Endothelial cell of umbilical vein (primary cell): ENCODE data around the gene HES2. TPM values are rescaled to one million over a fixed set of nuclear protein-coding genes. Genes with fewer than 3 reads are reported as not detected.
"Not testable (repeated sequence)": the region's sequence is repeated elsewhere in the genome, so short reads cannot be mapped to it uniquely, and the experiment has no call there.

Experiments used
- BruUV-seq: library from RNA; stranded (reverse); fragments of 400-500 nt; replicated peaks from 2 replicates; lab custom pipeline; 2021; lab: Mats Ljungman, UMichigan
- CTCF ChIA-PET: fragments of 300-600, 350-600 bp; sonication (Branson Sonifier 250); formaldehyde crosslinking; loops from one replicate; lab custom pipeline; 2021; ENCODE audit warnings: antibody characterized with exemption, inconsistent platforms; lab: Charles Lee
- POLR2A ChIA-PET: fragments of 300-600, 350-600 bp; sonication (Branson Sonifier 250); formaldehyde crosslinking; loops from one replicate; lab custom pipeline; 2021; ENCODE audit warnings: antibody characterized with exemption, inconsistent platforms; lab: Charles Lee
- DNase-seq: peaks from one replicate; pipeline ENCODE4 v3.0.0-alpha.2; 2011; ENCODE audit warnings: low read depth, low spot score
- FAIRE-seq: peaks from 2 replicates; lab custom pipeline; 2011; peaks lifted over from hg19 to GRCh38; lab: Jason Lieb, UNC
- H2AFZ ChIP-seq: 2 replicates; pipeline ENCODE4 v1.6.0; 2012; ENCODE audit warnings: low read depth, low read length, control low read depth, inconsistent platforms
- H3K27ac ChIP-seq: 2 replicates; pipeline ENCODE4 v1.5.1; 2011; ENCODE audit warnings: low read depth, mild to moderate bottlenecking, control low read depth, low read length, moderate library complexity; ENCODE audit not compliant: insufficient read depth
- H3K27me3 ChIP-seq, 2 experiments: 2 replicates each; pipeline versions ENCODE4 v1.6.0 to v1.6.1; 2011; ENCODE audit warnings: low read length in 2 of 2, mixed read lengths in 1 of 2; ENCODE audit not compliant: control insufficient read depth in 2 of 2, insufficient read depth in 2 of 2
- H3K36me3 ChIP-seq, 2 experiments: 2 replicates in 1 of 2; 3 replicates in 1 of 2; pipeline ENCODE4 v1.5.1; 2011; ENCODE audit warnings: low read length in 2 of 2, mild to moderate bottlenecking in 1 of 2, moderate library complexity in 1 of 2; ENCODE audit not compliant: control insufficient read depth in 2 of 2, insufficient read depth in 2 of 2; ENCODE audit errors: extremely low read depth in 1 of 2
- H3K4me1 ChIP-seq: 3 replicates; pipeline ENCODE4 v1.5.1; 2011; ENCODE audit warnings: mild to moderate bottlenecking, low read length; ENCODE audit not compliant: control insufficient read depth, insufficient read depth; ENCODE audit errors: extremely low read depth
- H3K4me2 ChIP-seq: 2 replicates; pipeline ENCODE4 v1.6.1; 2011; ENCODE audit warnings: low read length, control low read depth, mixed read lengths; ENCODE audit not compliant: insufficient read depth
- H3K4me3 ChIP-seq, 3 experiments: fragments of 200-600 bp in 1 of 3; sonication (generic), shearing (Covaris generic) in 1 of 3; replicated peaks in 1 of 3; 2 replicates each; pipeline ENCODE4 v1.5.1; 2011 to 2016; ENCODE audit warnings: control low read depth in 3 of 3, low read length in 3 of 3, mild to moderate bottlenecking in 2 of 3, inconsistent platforms in 1 of 3, low read depth in 1 of 3, moderate library complexity in 1 of 3; ENCODE audit not compliant: insufficient read depth in 1 of 3
- H3K79me2 ChIP-seq: 2 replicates; pipeline ENCODE4 v1.6.0; 2012; ENCODE audit warnings: low read length, inconsistent platforms; ENCODE audit not compliant: control insufficient read depth, insufficient read depth
- H3K9ac ChIP-seq: replicated peaks from 2 replicates; pipeline ENCODE3; 2011; ENCODE audit warnings: low read length, control low read depth; ENCODE audit not compliant: insufficient read depth; ENCODE audit errors: extremely low read depth
- H3K9me1 ChIP-seq: replicated peaks from 3 replicates; pipeline ENCODE4 v1.6.0; 2011; ENCODE audit warnings: mild to moderate bottlenecking, low read length; ENCODE audit not compliant: control insufficient read depth, insufficient read depth; ENCODE audit errors: extremely low read depth
- H3K9me3 ChIP-seq: replicated peaks from 2 replicates; pipeline ENCODE4 v1.5.1; 2012; ENCODE audit warnings: low read length, inconsistent platforms; ENCODE audit not compliant: control insufficient read depth, insufficient read depth
- H4K20me1 ChIP-seq: replicated peaks from 2 replicates; pipeline ENCODE3; 2011; ENCODE audit warnings: mild to moderate bottlenecking, low read length; ENCODE audit not compliant: control insufficient read depth, insufficient read depth; ENCODE audit errors: extremely low read depth
- CTCF ChIP-seq, 2 donors: IDR thresholded peaks; 1 replicate in 1 of 2; 2 replicates in 1 of 2; pipeline ENCODE4 v1.5.1; 2011; ENCODE audit warnings: low read length in 2 of 2, mild to moderate bottlenecking in 2 of 2, moderate library complexity in 2 of 2, control low read depth in 1 of 2, inconsistent platforms in 1 of 2, low read depth in 1 of 2; ENCODE audit not compliant: insufficient read depth in 1 of 2; ENCODE audit errors: extremely low read depth in 1 of 2
- EZH2 ChIP-seq: IDR thresholded peaks from 2 replicates; pipeline ENCODE4 v1.6.1; 2012; ENCODE audit warnings: borderline replicate concordance, low read depth, mild to moderate bottlenecking, moderate library complexity, low read length, inconsistent platforms; ENCODE audit not compliant: severe bottlenecking
- FOS ChIP-seq: IDR thresholded peaks from 2 replicates; pipeline ENCODE4 v1.6.1; 2011; ENCODE audit warnings: mild to moderate bottlenecking, low read length, moderate library complexity, borderline replicate concordance; ENCODE audit not compliant: insufficient read depth
- GATA2 ChIP-seq: IDR thresholded peaks from 2 replicates; pipeline ENCODE4 v1.7.0; 2011; ENCODE audit warnings: low read depth, mild to moderate bottlenecking, moderate library complexity, mixed read lengths, low read length; ENCODE audit not compliant: insufficient read length, insufficient read depth
- JUN ChIP-seq: IDR thresholded peaks from 2 replicates; pipeline ENCODE4 v1.6.1; 2011; ENCODE audit warnings: borderline replicate concordance, low read depth; ENCODE audit not compliant: insufficient read length, insufficient read depth
- MAX ChIP-seq: IDR thresholded peaks from 2 replicates; pipeline ENCODE4 v1.6.1; 2011; ENCODE audit not compliant: insufficient read depth, insufficient read length
- MYC ChIP-seq: IDR thresholded peaks from one replicate; pipeline ENCODE4 v1.6.1; 2011; ENCODE audit warnings: mild to moderate bottlenecking, low read depth, low read length
- POLR2A ChIP-seq: IDR thresholded peaks from 2 replicates; pipeline ENCODE4 v1.6.1; 2012; ENCODE audit warnings: low read depth, mild to moderate bottlenecking, control low read depth, low read length
- POLR2AphosphoS5 ChIP-seq: IDR thresholded peaks from 2 replicates; pipeline ENCODE4 v1.6.1; 2012; ENCODE audit warnings: low read depth, mild to moderate bottlenecking, control low read depth, low read length, moderate library complexity; ENCODE audit not compliant: insufficient read depth
- dilution Hi-C: fragments of 300-500 bp; cut with MboI; formaldehyde crosslinking; loops from one replicate; pipeline ENCODE4 v1.15.0; 2019; ENCODE audit warnings: low sequenced_read_pairs; ENCODE audit not compliant: extremely low pct_ligation_motif_present
- intact Hi-C: fragments of 100-400 bp; cut with micrococcal nuclease; formaldehyde crosslinking; loops from one replicate; pipeline ENCODE4 v1.10.0; 2022
- polyA plus RNA-seq, 4 experiments: library from polyadenylated mRNA; depleted of rRNA in 3 of 4; stranded (reverse) in 3 of 4; unstranded in 1 of 4; fragments of >200 nt; gene quantifications; 2 replicates each; pipeline versions ENCODE4 v1.2.1 to v1.2.3, GENCODE V29; 2011 to 2012; ENCODE audit warnings: missing spikeins in 1 of 4
- total RNA-seq: library from RNA; stranded (reverse); gene quantifications from 2 replicates; pipeline ENCODE4 v1.2.3, GENCODE V29; 2021

The HES2 gene
- total and polyA plus RNA-seq, 2 donors (not counting 3 experiments of a cell fraction or from before 2014, with no cell fraction given), result 3.6 to 9.4 TPM

- H3K27me3 ChIP-seq, result peaks cover 45 to 49% of the 10 kb centered on the region in 2 experiments
- BruUV-seq, intact Hi-C loops, POLR2A ChIA-PET, H3K27ac ChIP-seq, H2AFZ ChIP-seq, DNase-seq, H3K9me1 ChIP-seq, H3K36me3 ChIP-seq, H3K4me1 ChIP-seq, dilution Hi-C loops, H3K79me2 ChIP-seq, H3K9me3 ChIP-seq, H3K9ac ChIP-seq, H3K4me3 ChIP-seq, FAIRE-seq, H3K4me2 ChIP-seq, H4K20me1 ChIP-seq: not testable (repeated sequence)
- TF ChIP-seq EZH2, result peak; percentile 77
- CTCF ChIA-PET, result interaction anchor here (0.7 to 2.4 kb wide), 4 partner anchors 11 to 18 kb away, joined by 3 to 8 read pairs (median 4); no protein-coding TSS in a partner anchor
Measured at GRCh38 chr1:6453895-6454855, 34.5 kb upstream of the HES2 start.

GRCh38 chr1:6450943-6451373, 31.2 kb upstream of the HES2 start:
- H2AFZ ChIP-seq, result no peak overlapping the region
- no TSS peak for BruUV-seq
- H3K9ac ChIP-seq, result no peak overlapping the region
- ChIA-PET CTCF (interaction anchor here (0.7 to 1.7 kb wide), 3 partner anchors 9 to 35 kb away, joined by 4 to 6 read pairs (median 6); no protein-coding TSS in a partner anchor), POLR2A (no interaction called here)
- H3K27ac ChIP-seq, result no peak overlapping the region
- TF ChIP-seq POLR2AphosphoS5 (no peak), CTCF (IDR thresholded peaks at IDR 0.05; ENCODE audit: extremely low read depth in 1 of 2, insufficient read depth in 1 of 2, low read depth in 1 of 2, low read length in 2 of 2) (no peak), MYC (no peak), EZH2 (no peak), FOS (no peak), GATA2 (no peak), JUN (no peak), MAX (no peak), POLR2A (no peak)
- H3K79me2 ChIP-seq, result no peaks in the 10 kb centered on the region
- peaks cover 57 to 68% of the 10 kb centered on the region in 2 experiments for H3K27me3 ChIP-seq
- no peak overlapping the region for H3K4me3 ChIP-seq
- dilution Hi-C loops, result no loop called here
- H4K20me1 ChIP-seq, result no peaks in the 10 kb centered on the region
- H3K4me1 ChIP-seq, result no peaks in the 10 kb centered on the region
- no peaks in the 10 kb centered on the region for H3K36me3 ChIP-seq
- intact Hi-C loops, result no loop called here
- FAIRE-seq, result no peak
- H3K4me2 ChIP-seq, result no peak overlapping the region
- no peaks in the 10 kb centered on the region for H3K9me1 ChIP-seq
- no peak for DNase-seq
- H3K9me3 ChIP-seq, result no peaks in the 10 kb centered on the region
